NB4 (cell line): ENCODE results near the gene TUBGCP5.

Experiments used
- DNase-seq: peaks from one replicate; pipeline ENCODE4 v3.0.0; 2010; ENCODE audit warnings: low read depth
- H3K4me3 ChIP-seq: one replicate; pipeline ENCODE4 v1.5.1; 2011; ENCODE audit warnings: mild to moderate bottlenecking, low read depth, low read length, moderate library complexity
- MYC ChIP-seq: IDR thresholded peaks from 2 replicates; pipeline ENCODE4 v1.6.1; 2011; ENCODE audit warnings: low read depth, low read length
- POLR2A ChIP-seq: IDR thresholded peaks from 2 replicates; pipeline ENCODE4 v1.6.1; 2011; ENCODE audit warnings: mild to moderate bottlenecking; ENCODE audit not compliant: insufficient read length; ENCODE audit errors: extremely low read depth
- TF ChIP-seq, protein P1 (sequence below): IDR thresholded peaks from one replicate; pipeline ENCODE4 v1.5.1; 2012; ENCODE audit warnings: low read depth, low read length
- TF ChIP-seq, protein P2 (sequence below): IDR thresholded peaks from 2 replicates; pipeline ENCODE4 v1.6.1; 2011; ENCODE audit warnings: low read depth, low read length

Gene TUBGCP5

DNA sequence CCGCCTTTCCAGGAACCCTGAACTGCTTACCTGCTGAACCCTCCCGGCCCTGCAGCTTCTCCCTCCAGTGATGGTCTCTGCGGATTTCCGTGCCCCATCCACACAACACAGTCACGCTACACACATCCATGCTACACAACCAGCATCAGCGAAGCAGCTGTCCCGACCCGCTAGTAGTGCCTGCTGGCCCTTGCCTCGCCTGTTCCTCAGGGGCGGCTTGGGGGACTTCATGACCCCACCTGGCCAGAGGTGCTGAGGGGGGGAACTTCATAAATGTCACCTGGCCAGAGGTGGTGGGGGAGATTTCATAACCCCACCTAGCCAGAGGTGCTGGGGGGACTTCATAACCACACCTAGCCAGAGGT, 530 bp upstream of the TUBGCP5 start:
- TF ChIP-seq POLR2A (no peak), MYC (no peak)
- TF ChIP-seq, protein P1, sequence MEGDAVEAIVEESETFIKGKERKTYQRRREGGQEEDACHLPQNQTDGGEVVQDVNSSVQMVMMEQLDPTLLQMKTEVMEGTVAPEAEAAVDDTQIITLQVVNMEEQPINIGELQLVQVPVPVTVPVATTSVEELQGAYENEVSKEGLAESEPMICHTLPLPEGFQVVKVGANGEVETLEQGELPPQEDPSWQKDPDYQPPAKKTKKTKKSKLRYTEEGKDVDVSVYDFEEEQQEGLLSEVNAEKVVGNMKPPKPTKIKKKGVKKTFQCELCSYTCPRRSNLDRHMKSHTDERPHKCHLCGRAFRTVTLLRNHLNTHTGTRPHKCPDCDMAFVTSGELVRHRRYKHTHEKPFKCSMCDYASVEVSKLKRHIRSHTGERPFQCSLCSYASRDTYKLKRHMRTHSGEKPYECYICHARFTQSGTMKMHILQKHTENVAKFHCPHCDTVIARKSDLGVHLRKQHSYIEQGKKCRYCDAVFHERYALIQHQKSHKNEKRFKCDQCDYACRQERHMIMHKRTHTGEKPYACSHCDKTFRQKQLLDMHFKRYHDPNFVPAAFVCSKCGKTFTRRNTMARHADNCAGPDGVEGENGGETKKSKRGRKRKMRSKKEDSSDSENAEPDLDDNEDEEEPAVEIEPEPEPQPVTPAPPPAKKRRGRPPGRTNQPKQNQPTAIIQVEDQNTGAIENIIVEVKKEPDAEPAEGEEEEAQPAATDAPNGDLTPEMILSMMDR: no peak
- TF ChIP-seq, protein P2, sequence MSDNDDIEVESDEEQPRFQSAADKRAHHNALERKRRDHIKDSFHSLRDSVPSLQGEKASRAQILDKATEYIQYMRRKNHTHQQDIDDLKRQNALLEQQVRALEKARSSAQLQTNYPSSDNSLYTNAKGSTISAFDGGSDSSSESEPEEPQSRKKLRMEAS: no peak
- no peak for DNase-seq

DNA sequence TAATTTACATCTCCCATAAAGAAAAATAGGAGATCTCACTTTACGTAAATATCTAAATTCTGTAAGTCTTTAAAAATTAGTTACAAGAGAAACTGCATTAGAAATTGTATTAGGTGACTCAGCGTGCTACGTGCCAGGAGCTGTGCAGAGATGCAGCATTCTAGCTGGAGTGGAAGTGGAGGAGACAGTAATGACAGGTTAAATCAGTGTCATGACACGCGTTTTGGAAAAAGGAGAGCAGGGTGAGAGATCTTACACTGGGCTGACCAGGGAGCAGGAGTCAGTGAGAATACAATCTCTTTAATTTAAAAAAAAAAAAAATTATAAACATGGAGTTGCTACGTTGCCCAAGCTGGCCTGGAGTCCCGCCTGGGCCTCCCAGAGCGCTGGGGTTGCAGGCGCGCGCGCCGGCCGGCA, 635 bp downstream of the TUBGCP5 start:
- no peak for DNase-seq
- TF ChIP-seq POLR2A: no peak
- TF ChIP-seq, protein P2: no peak
- TF ChIP-seq MYC: 0 out of 2 replicates have a peak, but pooled peaks have one; percentile 14
- TF ChIP-seq, protein P1: no peak
- H3K4me3 ChIP-seq: peak overlapping the region; percentile 94

More for the DNA sequence above, 530 bp upstream of the TUBGCP5 start:
- H3K4me3 ChIP-seq: peak overlapping the region; percentile 94

DNA sequence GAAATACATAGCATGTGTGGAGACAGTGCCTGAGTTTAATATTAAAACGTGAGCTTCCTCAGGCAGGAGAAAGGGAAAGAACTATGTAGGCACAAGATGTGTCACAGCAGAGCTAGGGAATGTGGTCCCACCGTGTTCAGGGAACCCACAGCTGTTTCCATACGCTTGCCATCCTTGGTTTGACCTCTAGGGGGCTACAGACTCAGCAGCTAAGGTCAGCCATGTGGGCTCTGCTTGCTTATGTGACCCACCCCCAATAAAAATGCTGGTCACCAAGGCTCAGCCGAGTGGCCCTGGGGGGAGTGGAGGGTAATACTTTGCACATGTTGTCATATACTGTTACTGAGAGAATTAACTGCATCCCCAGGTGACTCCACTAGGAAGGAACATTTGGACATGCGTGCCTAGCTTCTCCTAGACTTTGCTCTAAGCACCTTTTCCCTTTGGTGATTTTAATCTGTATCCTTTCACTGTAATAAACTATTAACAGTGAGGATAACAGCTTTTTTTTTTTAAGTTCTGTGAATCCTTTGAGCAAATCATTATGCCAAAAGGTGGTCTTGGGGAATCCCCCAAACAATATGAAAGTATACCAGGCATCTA, 3.3 kb downstream of the TUBGCP5 start:
- TF ChIP-seq POLR2A: no peak
- TF ChIP-seq, protein P2: peak; percentile 81
- TF ChIP-seq, protein P1: peak; percentile 88
- peak; percentile 83 for TF ChIP-seq MYC
- H3K4me3 ChIP-seq: no peak overlapping the region
- peak; percentile 81 for DNase-seq

DNA sequence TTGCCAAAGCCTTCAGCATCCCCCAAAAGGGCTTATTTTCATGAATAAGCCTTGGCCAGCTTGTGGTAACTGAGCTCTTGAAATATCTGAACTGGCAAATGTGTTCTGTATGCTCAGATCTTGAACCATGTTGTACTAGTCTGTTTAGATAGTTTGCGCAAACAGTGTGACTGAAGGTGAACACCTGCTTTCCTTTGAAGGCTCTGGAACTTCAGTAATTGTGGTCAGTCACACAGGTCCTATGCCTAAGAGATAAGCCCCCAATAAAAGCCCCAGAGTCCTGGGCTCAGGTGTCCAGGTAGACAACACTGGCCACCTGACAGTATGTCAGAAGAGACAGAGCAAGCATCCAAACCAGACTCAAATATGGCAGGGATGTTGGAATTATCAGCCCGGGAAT, 5.4 kb downstream of the TUBGCP5 start:
- no peak overlapping the region for H3K4me3 ChIP-seq
- no peak for TF ChIP-seq MYC
- TF ChIP-seq, protein P2: no peak
- TF ChIP-seq, protein P1: no peak
- TF ChIP-seq POLR2A: no peak
- DNase-seq: no peak

DNA sequence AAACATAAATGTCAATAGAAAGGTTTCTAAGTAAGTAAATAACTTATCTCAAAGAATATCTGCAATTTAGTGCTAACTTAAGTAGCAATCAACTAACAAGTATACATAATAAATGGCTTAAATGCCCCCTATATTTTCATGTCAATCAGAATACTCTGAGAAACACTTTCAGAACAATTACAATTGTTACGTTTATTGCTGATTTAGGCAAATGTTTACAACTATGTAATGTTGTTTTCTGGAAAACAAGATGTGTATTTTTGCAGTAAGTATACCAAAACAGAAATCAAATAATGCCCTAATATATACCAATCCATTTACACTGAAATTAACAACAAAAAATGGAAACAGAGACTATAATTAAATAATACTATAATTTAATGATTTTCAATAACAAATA, 13.2 kb downstream of the TUBGCP5 start:
- no peak overlapping the region for H3K4me3 ChIP-seq
- DNase-seq: no peak
- TF ChIP-seq POLR2A (no peak), MYC (no peak)
- TF ChIP-seq, protein P2: no peak
- TF ChIP-seq, protein P1: no peak

DNA sequence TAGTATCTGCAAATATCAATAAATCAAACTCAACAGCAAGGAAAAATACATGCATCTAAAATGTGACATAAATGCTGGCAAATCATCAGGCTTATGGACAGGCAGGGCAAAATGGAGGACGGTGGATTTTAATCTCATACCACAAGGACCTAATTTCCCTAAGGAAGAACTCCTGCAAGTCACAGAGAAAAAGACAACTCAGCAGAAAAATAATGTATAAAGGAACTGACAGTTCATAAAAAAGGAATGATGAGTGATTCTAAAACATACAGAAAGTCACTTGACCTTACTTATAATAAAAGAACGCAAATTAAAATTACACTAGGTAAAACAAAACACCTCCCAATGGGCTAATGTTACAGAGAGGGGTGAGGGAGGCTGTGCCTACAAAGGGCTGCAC, 17.2 kb downstream of the TUBGCP5 start:
- no peak overlapping the region for H3K4me3 ChIP-seq
- DNase-seq: no peak
- TF ChIP-seq MYC: no peak
- no peak for TF ChIP-seq POLR2A
- TF ChIP-seq, protein P2: no peak
- TF ChIP-seq, protein P1: no peak
